A549 treated with AZD2906 at 1 μM for 4 hours (cell line): Measurements from ENCODE around the gene TMPRSS6. TPM values are rescaled to one million over a fixed set of nuclear protein-coding genes. Genes with fewer than 3 reads are reported as not detected.

Experiments used
- total RNA-seq: library from RNA; stranded (reverse); fragments of 200-300 nt; extraction: Qiagen RNA extraction; gene quantifications from 5 replicates; pipeline ENCODE4 v1.2.3, GENCODE V29; 2022

The TMPRSS6 gene
- 0.06 TPM in 1 of 5 replicates, not detected in the others for total RNA-seq

DNA sequence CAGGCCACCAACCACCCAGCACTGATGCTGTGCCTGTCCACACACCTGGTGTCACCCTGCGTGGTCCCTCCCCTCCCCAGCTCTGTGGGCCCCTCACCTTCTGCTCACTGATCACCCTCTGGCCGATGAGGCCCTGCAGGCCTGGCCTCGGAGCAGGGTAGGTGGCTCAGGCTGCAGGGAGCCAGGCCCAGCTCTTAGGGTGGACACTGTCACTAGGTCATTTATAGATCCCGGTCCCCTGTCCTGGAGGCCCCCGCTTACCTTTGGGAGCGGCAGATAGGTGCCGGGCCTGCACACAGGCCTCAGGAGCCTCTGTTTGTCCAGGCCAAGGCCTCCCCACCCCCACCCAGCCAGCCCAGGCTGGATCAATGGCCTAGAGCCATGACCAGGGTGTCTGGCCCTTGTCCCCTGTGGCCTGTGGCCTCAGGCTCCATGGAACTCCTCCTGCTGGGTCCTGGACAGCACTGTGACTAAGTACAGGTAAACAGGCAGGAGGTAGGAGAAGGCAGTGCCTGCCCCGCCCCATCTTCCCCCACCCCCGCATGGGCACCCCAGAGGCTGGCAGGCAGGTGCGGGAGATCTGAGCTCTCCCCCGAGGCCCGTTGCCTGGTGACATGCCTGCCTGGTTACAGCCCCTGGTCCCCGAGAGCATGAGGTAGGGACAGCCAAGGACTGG lies at the start of gene TMPRSS6:
TMPRSS6 (minus strand) TSS at position 472 of the 676 bp plus-strand sequence. CDS start 6,296 bp downstream, outside the sequence.

DNA sequence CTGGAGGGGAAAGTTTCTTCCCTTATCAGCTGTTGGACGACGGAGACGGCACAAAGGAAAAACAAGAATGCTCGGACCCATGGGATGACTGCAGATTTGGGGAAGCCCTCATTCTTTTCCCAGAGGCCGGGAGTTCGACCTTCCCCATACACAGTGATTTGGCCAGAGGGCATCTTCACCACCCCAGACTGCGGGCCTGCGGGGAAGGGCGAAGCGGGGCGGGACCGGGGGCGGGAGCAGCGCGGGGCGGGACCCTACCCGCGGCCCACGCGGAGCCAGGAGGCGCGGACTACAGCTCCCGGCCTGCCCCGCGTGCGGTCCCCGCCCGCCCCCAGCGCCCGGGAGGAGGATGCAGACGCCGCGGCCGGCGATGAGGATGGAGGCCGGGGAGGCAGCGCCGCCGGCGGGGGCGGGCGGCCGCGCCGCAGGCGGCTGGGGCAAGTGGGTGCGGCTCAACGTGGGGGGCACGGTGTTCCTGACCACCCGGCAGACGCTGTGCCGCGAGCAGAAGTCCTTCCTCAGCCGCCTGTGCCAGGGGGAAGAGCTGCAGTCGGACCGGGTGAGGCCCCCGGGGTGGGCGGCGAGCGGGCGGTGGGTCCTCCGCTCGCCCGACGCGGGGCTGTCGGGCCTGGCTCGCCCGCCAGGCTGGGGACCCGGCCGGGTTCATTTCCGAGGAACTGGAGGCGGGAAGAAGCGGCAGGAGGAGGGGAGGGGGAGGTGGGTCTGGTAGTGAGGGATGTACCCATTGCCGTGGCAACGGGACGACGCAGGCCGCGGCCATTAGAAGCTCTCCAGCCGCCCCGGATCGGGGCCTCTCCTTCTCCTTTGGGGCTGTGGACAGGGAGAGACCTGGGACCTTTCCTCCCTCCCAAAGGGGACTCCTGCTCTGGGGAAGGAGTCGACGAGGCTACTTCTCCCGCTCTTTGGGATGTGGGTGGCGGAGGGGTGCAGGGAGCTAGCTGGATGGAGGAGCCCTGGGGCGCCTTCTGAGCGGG lies 57.8 kb downstream of the TMPRSS6 start, which contains the start of gene KCTD17:
KCTD17 (plus strand) TSS at position 352 of the 995 bp plus-strand sequence; CDS start at position 371, 19 bp downstream.

DNA sequence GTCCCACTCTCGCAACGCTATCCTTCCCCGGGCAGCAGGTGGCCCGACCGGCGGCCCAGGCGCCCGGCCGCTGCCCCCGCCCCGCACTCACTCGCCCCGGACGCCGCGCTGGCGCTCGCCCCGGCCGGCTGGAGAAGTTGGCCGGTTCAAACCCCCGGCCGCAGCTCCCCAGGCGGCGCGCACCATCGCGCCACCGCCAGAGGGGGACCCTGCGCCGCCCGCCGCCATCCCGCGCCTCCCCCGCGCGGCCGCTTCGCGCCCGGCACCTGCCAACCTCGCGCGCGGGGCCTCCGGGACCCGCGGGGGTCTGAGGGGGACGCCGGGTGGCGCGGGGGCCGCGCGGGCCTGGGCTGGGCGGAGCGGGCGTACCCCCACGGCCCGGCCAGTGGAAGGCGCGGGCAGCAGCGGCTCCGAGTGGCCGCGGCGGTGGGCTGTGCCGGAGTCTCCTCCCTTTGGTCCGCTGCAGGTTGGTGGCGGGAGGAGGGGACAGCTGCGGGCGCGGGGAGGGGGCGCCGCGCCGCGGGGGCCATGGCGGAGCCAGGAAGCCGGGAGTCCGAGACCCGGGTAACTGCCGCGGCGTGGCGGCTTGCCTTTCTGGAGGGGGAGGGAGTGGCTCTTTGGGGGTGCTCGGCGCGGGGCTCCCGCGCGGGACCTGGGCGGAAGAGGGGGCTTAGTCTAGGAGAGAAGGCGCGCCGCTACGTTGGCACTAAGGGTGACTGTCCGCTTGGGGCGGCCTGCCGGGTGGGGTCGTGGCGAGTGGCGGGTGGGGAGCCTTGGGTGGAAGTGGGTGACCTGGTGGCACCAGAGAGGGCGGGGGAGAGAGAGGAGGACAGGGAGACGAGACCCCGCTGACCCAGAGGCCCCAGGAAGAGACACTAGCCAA lies 90.0 kb downstream of the TMPRSS6 start, which contains the start of the genes MPST and TST:
MPST (plus strand) TSS at position 434 of the 883 bp plus-strand sequence; CDS start at position 529, 95 bp downstream.
TST (minus strand) TSS at position 139 of the 883 bp plus-strand sequence. CDS start 715 bp downstream, outside the sequence.

Other genes with a start within 250 kb of the TMPRSS6 start
- gene NCF4, start 248.7 kb downstream of the TMPRSS6 start, total RNA-seq: 0.06 to 0.26 TPM (median 0.08 TPM) in 5 replicates
- 0.02 TPM in 1 of 5 replicates, not detected in the others for gene CSF2RB, start 196.1 kb downstream of the TMPRSS6 start, total RNA-seq
- 45.4 to 63.9 TPM (median 58.5 TPM) in 5 replicates for gene TST, start 90.3 kb downstream of the TMPRSS6 start, total RNA-seq
- gene MPST, start 90.0 kb downstream of the TMPRSS6 start, total RNA-seq: 44.5 to 79.5 TPM (median 74.6 TPM) in 5 replicates
- 22.3 to 27.5 TPM (median 25.9 TPM) in 5 replicates for gene KCTD17, start 58.0 kb downstream of the TMPRSS6 start, total RNA-seq
- gene IL2RB, start 40.2 kb upstream of the TMPRSS6 start, total RNA-seq: 0.06 to 0.17 TPM (median 0.09 TPM) in 4 of 5 replicates, not detected in the other
- gene C1QTNF6, start 78.5 kb upstream of the TMPRSS6 start, total RNA-seq: 8.3 to 10.9 TPM (median 10.3 TPM) in 5 replicates
- gene SSTR3, start 102.8 kb upstream of the TMPRSS6 start, total RNA-seq: not detected in 5 replicates
- 0.09 to 0.14 TPM (median 0.11 TPM) in 4 of 5 replicates, not detected in the other for gene RAC2, start 134.6 kb upstream of the TMPRSS6 start, total RNA-seq
- 0.49 to 0.79 TPM (median 0.59 TPM) in 5 replicates for gene CYTH4, start 172.8 kb upstream of the TMPRSS6 start, total RNA-seq